C4-2B (cell line): Measurements from ENCODE around the gene ARHGAP18.

Experiments used
- ZFX ChIP-seq: fragments of 450-650 bp; IDR thresholded peaks from 2 replicates; pipeline ENCODE4 v1.6.1; 2017
- TF ChIP-seq, protein P1 (sequence below): fragments of 450-650 bp; conservative IDR thresholded peaks from 2 replicates; pipeline ENCODE4 v1.5.1; 2017; ENCODE audit warnings: mild to moderate bottlenecking

DNA sequence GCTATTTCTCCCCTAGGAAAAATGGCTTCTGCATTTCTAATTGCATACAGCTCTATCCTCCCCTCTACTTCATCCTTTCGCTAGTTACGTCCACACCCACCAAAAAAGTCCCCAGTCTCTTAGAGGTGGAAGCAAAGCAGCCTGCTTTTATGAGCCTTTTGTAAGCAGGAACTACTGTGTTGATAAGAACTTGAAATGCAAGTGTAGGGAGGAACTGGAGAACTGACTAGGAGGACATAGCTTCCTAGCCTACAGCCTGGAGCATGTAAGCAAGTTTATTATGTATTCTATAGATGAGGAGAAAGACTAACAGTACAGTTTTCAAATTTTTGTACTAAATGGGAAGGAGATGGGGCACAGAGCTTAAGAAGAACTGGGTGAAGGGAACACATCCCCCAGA lies 10.3 kb downstream of the ARHGAP18 start:
- TF ChIP-seq, protein P1, sequence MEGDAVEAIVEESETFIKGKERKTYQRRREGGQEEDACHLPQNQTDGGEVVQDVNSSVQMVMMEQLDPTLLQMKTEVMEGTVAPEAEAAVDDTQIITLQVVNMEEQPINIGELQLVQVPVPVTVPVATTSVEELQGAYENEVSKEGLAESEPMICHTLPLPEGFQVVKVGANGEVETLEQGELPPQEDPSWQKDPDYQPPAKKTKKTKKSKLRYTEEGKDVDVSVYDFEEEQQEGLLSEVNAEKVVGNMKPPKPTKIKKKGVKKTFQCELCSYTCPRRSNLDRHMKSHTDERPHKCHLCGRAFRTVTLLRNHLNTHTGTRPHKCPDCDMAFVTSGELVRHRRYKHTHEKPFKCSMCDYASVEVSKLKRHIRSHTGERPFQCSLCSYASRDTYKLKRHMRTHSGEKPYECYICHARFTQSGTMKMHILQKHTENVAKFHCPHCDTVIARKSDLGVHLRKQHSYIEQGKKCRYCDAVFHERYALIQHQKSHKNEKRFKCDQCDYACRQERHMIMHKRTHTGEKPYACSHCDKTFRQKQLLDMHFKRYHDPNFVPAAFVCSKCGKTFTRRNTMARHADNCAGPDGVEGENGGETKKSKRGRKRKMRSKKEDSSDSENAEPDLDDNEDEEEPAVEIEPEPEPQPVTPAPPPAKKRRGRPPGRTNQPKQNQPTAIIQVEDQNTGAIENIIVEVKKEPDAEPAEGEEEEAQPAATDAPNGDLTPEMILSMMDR: no peak
- TF ChIP-seq ZFX: no peak
